Activated B cell treated with CpG ODN at 0.5 μM for 24 hours (primary cell): Measurements from ENCODE around the gene ITGA11. TPM values are rescaled to one million over a fixed set of nuclear protein-coding genes. Genes with fewer than 3 reads are reported as not detected.

ENCODE experiments used
- ATAC-seq: fragments of 200-7000 bp; cut with Tn5 transposase; one replicate; pipeline ENCODE4 v1.10.0; 2021; ENCODE audit warnings: low read depth, mild to moderate bottlenecking, moderate library complexity
- CTCF ChIA-PET: fragments of 350-600 bp; sonication (Branson Sonifier 250); formaldehyde crosslinking; loops from one replicate; lab custom pipeline; 2021; ENCODE audit warnings: antibody characterized with exemption; lab: Charles Lee
- POLR2A ChIA-PET: fragments of 350-600 bp; sonication (Branson Sonifier 250); formaldehyde crosslinking; loops from one replicate; lab custom pipeline; 2021; ENCODE audit warnings: antibody characterized with exemption; lab: Charles Lee
- DNase-seq: peaks from one replicate; pipeline ENCODE4 v3.0.0; 2022
- H3K27ac Mint-ChIP-seq: one replicate; pipeline ENCODE4 v1.8.0; 2020; ENCODE audit warnings: mixed read lengths
- H3K27me3 Mint-ChIP-seq: one replicate; pipeline ENCODE4 v1.8.0; 2021; ENCODE audit warnings: mixed read lengths
- H3K36me3 Mint-ChIP-seq: one replicate; pipeline ENCODE4 v1.8.0; 2021; ENCODE audit warnings: low read depth, mixed read lengths
- H3K4me1 Mint-ChIP-seq: one replicate; pipeline ENCODE4 v1.8.0; 2021; ENCODE audit warnings: mixed read lengths
- H3K4me3 Mint-ChIP-seq: one replicate; pipeline ENCODE4 v1.8.0; 2020; ENCODE audit warnings: mild to moderate bottlenecking, mixed read lengths
- H3K9me3 Mint-ChIP-seq: one replicate; pipeline ENCODE4 v1.8.0; 2020; ENCODE audit warnings: mixed read lengths
- intact Hi-C: fragments of 100-400 bp; cut with micrococcal nuclease; formaldehyde crosslinking; loops from one replicate; pipeline ENCODE4 v1.15.1; 2024
- total RNA-seq: library from RNA; stranded (reverse); gene quantifications from 2 replicates; pipeline ENCODE4 v1.2.3, GENCODE V29; 2022
- TF ChIP-seq, protein P1 (sequence below): fragments of 200-600 bp; IDR thresholded peaks from one replicate; pipeline ENCODE4 v1.8.0; 2022; ENCODE audit warnings: antibody characterized with exemption, mild to moderate bottlenecking

Gene ITGA11
- total RNA-seq, 1 donor from 2014 or later = not detected

DNA sequence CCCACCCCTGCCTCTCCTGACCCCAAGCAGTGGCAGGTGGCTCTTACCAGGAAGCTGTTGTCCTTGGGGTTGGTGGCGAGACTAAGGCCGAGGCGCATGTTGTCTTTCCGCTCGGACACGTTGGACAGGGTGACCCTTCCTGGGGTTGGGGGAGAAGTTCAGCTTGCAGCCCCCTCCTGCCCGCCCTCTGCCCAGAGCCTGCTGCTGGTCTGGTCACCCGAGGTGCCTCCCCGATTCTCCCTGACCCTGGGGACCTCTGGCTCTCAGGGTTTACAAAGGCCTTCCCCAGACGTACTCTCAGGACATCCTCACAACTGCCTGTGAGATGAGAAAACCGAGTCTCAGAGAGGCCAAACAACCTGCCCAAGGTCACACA is 67.3 kb downstream of the ITGA11 start:
- H3K9me3 Mint-ChIP-seq = no peaks in the 10 kb centered on the region
- POLR2A ChIA-PET = no interaction called here
- H3K27ac Mint-ChIP-seq = no peak overlapping the region
- no peak for ATAC-seq
- no peaks in the 10 kb centered on the region for H3K36me3 Mint-ChIP-seq
- H3K4me3 Mint-ChIP-seq = no peak overlapping the region
- intact Hi-C loops = no loop called here
- CTCF ChIA-PET = no interaction called here
- H3K4me1 Mint-ChIP-seq = peaks cover 3% of the 10 kb centered on the region
- H3K27me3 Mint-ChIP-seq = peaks cover 23% of the 10 kb centered on the region
- no peak for DNase-seq
- TF ChIP-seq, protein P1, sequence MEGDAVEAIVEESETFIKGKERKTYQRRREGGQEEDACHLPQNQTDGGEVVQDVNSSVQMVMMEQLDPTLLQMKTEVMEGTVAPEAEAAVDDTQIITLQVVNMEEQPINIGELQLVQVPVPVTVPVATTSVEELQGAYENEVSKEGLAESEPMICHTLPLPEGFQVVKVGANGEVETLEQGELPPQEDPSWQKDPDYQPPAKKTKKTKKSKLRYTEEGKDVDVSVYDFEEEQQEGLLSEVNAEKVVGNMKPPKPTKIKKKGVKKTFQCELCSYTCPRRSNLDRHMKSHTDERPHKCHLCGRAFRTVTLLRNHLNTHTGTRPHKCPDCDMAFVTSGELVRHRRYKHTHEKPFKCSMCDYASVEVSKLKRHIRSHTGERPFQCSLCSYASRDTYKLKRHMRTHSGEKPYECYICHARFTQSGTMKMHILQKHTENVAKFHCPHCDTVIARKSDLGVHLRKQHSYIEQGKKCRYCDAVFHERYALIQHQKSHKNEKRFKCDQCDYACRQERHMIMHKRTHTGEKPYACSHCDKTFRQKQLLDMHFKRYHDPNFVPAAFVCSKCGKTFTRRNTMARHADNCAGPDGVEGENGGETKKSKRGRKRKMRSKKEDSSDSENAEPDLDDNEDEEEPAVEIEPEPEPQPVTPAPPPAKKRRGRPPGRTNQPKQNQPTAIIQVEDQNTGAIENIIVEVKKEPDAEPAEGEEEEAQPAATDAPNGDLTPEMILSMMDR = no peak

DNA sequence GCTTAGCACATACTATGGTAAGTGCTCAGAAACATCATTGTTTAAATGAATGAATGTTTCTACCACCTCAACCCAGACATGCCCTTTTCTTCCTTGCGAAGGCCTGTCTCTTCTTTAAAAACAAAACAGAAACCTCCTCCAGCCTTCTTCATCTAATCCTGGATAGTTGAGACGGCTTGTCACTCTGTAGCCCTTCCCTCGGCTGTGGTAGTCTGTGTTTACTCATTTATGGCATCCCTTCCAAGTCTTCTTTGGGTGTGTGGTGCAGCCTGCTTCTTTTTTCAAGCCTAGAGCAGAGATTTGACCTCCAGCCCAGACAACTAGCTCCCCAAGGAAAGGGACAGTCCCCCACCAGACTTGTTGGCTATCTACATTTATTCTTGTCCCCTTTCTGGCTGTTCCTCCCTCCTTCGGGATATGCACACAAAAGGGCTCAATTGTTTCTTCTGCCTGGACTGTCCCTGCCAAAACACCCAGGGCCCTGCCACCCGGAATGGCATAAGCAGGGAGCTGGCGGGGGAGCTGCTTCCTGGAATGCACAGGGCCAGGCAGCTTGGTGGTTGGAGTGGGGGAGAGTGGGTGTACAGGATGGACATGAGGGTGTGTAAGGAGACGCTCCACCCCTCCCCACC is 67.8 kb downstream of the ITGA11 start:
- no peak overlapping the region for H3K4me3 Mint-ChIP-seq
- no peak for ATAC-seq
- intact Hi-C loops = no loop called here
- ChIA-PET POLR2A (no interaction called here), CTCF (no interaction called here)
- peaks cover 3% of the 10 kb centered on the region for H3K4me1 Mint-ChIP-seq
- H3K27me3 Mint-ChIP-seq = peaks cover 22% of the 10 kb centered on the region
- H3K9me3 Mint-ChIP-seq = no peaks in the 10 kb centered on the region
- no peak overlapping the region for H3K27ac Mint-ChIP-seq
- TF ChIP-seq, protein P1 = no peak
- DNase-seq = no peak
- H3K36me3 Mint-ChIP-seq = no peaks in the 10 kb centered on the region

DNA sequence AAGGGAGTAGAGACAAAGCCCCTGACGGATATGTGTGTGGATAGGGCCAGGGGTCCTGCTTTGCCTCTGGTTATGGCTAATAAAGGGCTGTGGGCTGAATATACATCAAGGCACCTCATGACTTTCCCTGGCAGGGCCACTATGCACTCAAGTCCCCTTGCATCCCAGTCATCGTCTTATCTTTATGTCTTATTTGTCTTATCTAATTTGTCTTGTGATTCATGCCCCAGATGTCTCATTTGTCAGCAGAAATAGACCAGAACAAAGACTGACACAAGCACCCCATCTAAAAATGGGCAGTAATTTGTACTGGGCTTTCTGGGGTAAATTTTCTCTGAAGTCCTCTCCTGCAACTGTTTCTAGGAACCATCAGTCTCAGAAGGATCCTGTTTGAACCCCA is 68.6 kb downstream of the ITGA11 start:
- no peaks in the 10 kb centered on the region for H3K9me3 Mint-ChIP-seq
- ChIA-PET CTCF (no interaction called here), POLR2A (no interaction called here)
- H3K27ac Mint-ChIP-seq = no peak overlapping the region
- no peak overlapping the region for H3K4me3 Mint-ChIP-seq
- DNase-seq = no peak
- intact Hi-C loops = no loop called here
- TF ChIP-seq, protein P1 = no peak
- no peak for ATAC-seq
- H3K27me3 Mint-ChIP-seq = peaks cover 18% of the 10 kb centered on the region
- H3K36me3 Mint-ChIP-seq = no peaks in the 10 kb centered on the region
- H3K4me1 Mint-ChIP-seq = peaks cover 3% of the 10 kb centered on the region

DNA sequence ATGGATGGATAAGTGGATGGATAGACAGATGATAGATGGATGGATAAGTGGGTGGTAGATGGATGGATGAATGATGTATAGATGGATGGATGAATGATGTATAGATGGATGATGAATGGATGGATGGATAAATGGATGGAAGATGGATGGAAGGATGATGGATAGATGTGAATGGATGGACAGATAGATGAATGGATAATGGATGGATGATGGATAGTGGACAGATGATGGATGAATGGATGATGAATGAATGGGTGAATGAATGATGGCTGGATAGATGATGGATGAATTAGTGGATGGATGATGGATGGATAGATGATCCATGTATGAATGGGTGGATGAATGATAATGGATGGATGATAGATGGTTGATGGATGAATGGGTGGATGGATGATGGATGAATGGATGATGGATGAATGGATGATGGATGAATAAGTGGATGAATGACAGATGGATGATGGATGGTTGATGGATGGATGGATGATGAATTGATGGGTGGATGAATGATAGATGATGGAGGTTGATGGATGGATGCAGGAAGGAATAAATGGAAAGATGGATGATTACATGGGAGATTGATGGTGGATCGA is 69.3 kb downstream of the ITGA11 start:
- Mint-ChIP-seq H3K27ac (no peak overlapping the region), H3K4me3 (no peak overlapping the region), H3K4me1 (peaks cover 3% of the 10 kb centered on the region), H3K9me3 (no peaks in the 10 kb centered on the region), H3K36me3 (no peaks in the 10 kb centered on the region), H3K27me3 (peaks cover 21% of the 10 kb centered on the region)
- TF ChIP-seq, protein P1 = peak; percentile 24
- no peak for DNase-seq
- CTCF ChIA-PET = no interaction called here
- POLR2A ChIA-PET = no interaction called here
- intact Hi-C loops = no loop called here
- ATAC-seq = no peak

DNA sequence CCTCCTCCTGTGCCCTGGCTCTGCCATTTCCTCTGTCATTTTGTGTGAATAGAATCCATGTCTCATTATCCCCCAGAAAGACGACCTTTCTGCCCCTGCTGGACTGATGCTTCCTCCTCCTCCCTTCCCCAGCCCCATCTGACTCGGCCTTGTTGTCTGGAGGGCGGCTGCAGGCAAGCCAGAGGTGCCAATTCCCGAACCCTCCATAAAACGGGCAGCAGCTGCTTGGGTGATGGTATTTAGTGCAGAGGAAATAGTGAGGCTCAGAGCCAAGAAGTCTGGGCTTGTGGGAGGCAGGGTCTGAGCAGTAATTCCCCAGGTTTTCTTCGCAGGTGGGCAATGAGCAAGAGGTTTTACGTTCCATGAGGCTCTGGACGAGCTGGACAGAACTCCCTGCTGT is 71.2 kb downstream of the ITGA11 start:
- CTCF ChIA-PET = no interaction called here

More for the DNA sequence above, 71.2 kb downstream of the ITGA11 start:
- DNase-seq (no peak), ATAC-seq (no peak)
- Mint-ChIP-seq H3K9me3 (no peaks in the 10 kb centered on the region), H3K27me3 (peaks cover 11% of the 10 kb centered on the region), H3K4me3 (no peak overlapping the region), H3K36me3 (no peaks in the 10 kb centered on the region), H3K27ac (no peak overlapping the region), H3K4me1 (no peaks in the 10 kb centered on the region)
- POLR2A ChIA-PET = no interaction called here
- TF ChIP-seq, protein P1 = no peak
- intact Hi-C loops = no loop called here
